SK-N-SH (cell line): Measurements from ENCODE around the gene UBE2L6. TPM values are rescaled to one million over a fixed set of nuclear protein-coding genes. Genes with fewer than 3 reads are reported as not detected.
A peak's percentile ranks its signal among the peaks of the same experiment; 100 is the strongest.

Source experiments
- CTCF ChIA-PET: fragments of 300-600, 350-600 bp; formaldehyde crosslinking; extraction: SDS; loops from one replicate; lab custom pipeline; 2021; lab: Yijun Ruan, JAX
- POLR2A ChIA-PET: fragments of 350-600 bp; sonication (Branson Sonifier 250); formaldehyde crosslinking; extraction: SDS; loops from one replicate; lab custom pipeline; 2020; ENCODE audit warnings: antibody characterized with exemption, inconsistent platforms; lab: Yijun Ruan, JAX
- DNase-seq: peaks from one replicate; pipeline ENCODE4 v3.0.0; 2012
- H2AFZ ChIP-seq: fragments of 200-600 bp; sonication (generic); 2 replicates; pipeline ENCODE4 v1.8.1; 2016; ENCODE audit warnings: antibody characterized with exemption, mild to moderate bottlenecking, low read depth
- H3F3A ChIP-seq: fragments of 200-600 bp; sonication (generic); replicated peaks from 2 replicates; pipeline ENCODE3; 2016; ENCODE audit warnings: antibody characterized with exemption, mild to moderate bottlenecking; ENCODE audit not compliant: insufficient read depth
- H3K27ac ChIP-seq, 2 experiments: fragments of 200-500 bp in 1 of 2; fragments of 200-600 bp in 1 of 2; sonication (Bioruptor generic) in 1 of 2; sonication (generic), shearing (Covaris generic) in 1 of 2; 2 replicates each; pipeline versions ENCODE4 v1.5.1 to v1.6.1; 2014 to 2016; ENCODE audit warnings: low read depth in 2 of 2, inconsistent platforms in 1 of 2, low read length in 1 of 2, mild to moderate bottlenecking in 1 of 2, mixed read lengths in 1 of 2
- H3K27me3 ChIP-seq: fragments of 200-600 bp; sonication (generic), shearing (Covaris generic); 2 replicates; pipeline ENCODE4 v1.6.1; 2016; ENCODE audit warnings: mixed run types; ENCODE audit not compliant: insufficient read depth
- H3K36me3 ChIP-seq, 2 experiments: fragments of 200-500 bp in 1 of 2; fragments of 200-600 bp in 1 of 2; sonication (Bioruptor generic) in 1 of 2; sonication (generic) in 1 of 2; replicated peaks in 1 of 2; 2 replicates each; pipeline versions ENCODE3 to v1.5.1; 2014 to 2016; ENCODE audit warnings: low read length in 1 of 2, mild to moderate bottlenecking in 1 of 2; ENCODE audit not compliant: insufficient read depth in 2 of 2, control insufficient read depth in 1 of 2
- H3K4me1 ChIP-seq, 2 experiments: fragments of 200-500 bp in 1 of 2; fragments of 200-600 bp in 1 of 2; sonication (Bioruptor generic) in 1 of 2; sonication (generic), shearing (Covaris generic) in 1 of 2; 2 replicates each; pipeline versions ENCODE4 v1.5.1 to v1.6.1; 2014 to 2016; ENCODE audit warnings: low read depth in 1 of 2, low read length in 1 of 2, mixed run types in 1 of 2; ENCODE audit not compliant: insufficient read depth in 2 of 2, control insufficient read depth in 1 of 2
- H3K4me2 ChIP-seq: fragments of 200-600 bp; sonication (generic), shearing (Covaris generic); 2 replicates; pipeline ENCODE4 v1.6.1; 2017; ENCODE audit warnings: mixed run types
- H3K4me3 ChIP-seq, 2 experiments: fragments of 200-500 bp in 1 of 2; fragments of 200-600 bp in 1 of 2; sonication (Bioruptor generic) in 1 of 2; sonication (generic), shearing (Covaris generic) in 1 of 2; 2 replicates each; pipeline versions ENCODE4 v1.5.1 to v1.8.1; 2014 to 2016; ENCODE audit warnings: low read depth in 2 of 2, inconsistent platforms in 1 of 2, low read length in 1 of 2, mild to moderate bottlenecking in 1 of 2, mixed read lengths in 1 of 2, moderate library complexity in 1 of 2
- H3K79me2 ChIP-seq: fragments of 200-600 bp; sonication (generic); 2 replicates; pipeline ENCODE4 v1.8.1; 2017; ENCODE audit warnings: mild to moderate bottlenecking; ENCODE audit not compliant: insufficient read depth
- H3K9ac ChIP-seq: fragments of 200-600 bp; sonication (generic); 2 replicates; pipeline ENCODE4 v1.6.1; 2017; ENCODE audit warnings: mixed run types
- H3K9me2 ChIP-seq: fragments of 200-600 bp; sonication (generic); 2 replicates; pipeline ENCODE4 v1.6.1; 2017; ENCODE audit warnings: mixed run types
- H3K9me3 ChIP-seq: fragments of 200-600 bp; sonication (generic); 2 replicates; pipeline ENCODE4 v1.6.1; 2017; ENCODE audit warnings: mixed run types, mild to moderate bottlenecking, moderate library complexity
- H4K20me1 ChIP-seq: fragments of 200-600 bp; sonication (generic); 2 replicates; pipeline ENCODE4 v1.6.1; 2017; ENCODE audit warnings: mild to moderate bottlenecking, mixed run types; ENCODE audit not compliant: insufficient read depth
- CHD2 ChIP-seq: fragments of 150-350 bp; IDR thresholded peaks from 2 replicates; pipeline ENCODE4 v1.6.1; 2018; ENCODE audit warnings: low read length; ENCODE audit not compliant: partially characterized antibody
- FOSL2 ChIP-seq: IDR thresholded peaks from 2 replicates; pipeline ENCODE4 v1.4.0; 2012; ENCODE audit warnings: low read depth, mild to moderate bottlenecking, moderate library complexity, borderline replicate concordance
- GABPA ChIP-seq: IDR thresholded peaks from 2 replicates; pipeline ENCODE4 v1.4.0; 2012; ENCODE audit warnings: low read depth, mild to moderate bottlenecking
- GATA2 ChIP-seq: sonication (generic); formaldehyde crosslinking; IDR thresholded peaks from 2 replicates; pipeline ENCODE4 v1.5.0; 2020; ENCODE audit warnings: mild to moderate bottlenecking, missing genetic modification reagents
- MXI1 ChIP-seq: IDR thresholded peaks from 2 replicates; pipeline ENCODE4 v1.6.1; 2012; ENCODE audit warnings: mild to moderate bottlenecking, low read depth, low read length, improper control_type of control experiment
- RCOR1 ChIP-seq: fragments of 150-350 bp; IDR thresholded peaks from 2 replicates; pipeline ENCODE4 v1.6.1; 2017; ENCODE audit warnings: antibody characterized with exemption, low read length
- RFX5 ChIP-seq: IDR thresholded peaks from 2 replicates; pipeline ENCODE4 v1.6.1; 2012; ENCODE audit warnings: mild to moderate bottlenecking, improper control_type of control experiment, low read length
- SIN3A ChIP-seq: IDR thresholded peaks from 2 replicates; pipeline ENCODE4 v1.6.1; 2012; ENCODE audit warnings: low read depth, mild to moderate bottlenecking, low read length, moderate library complexity, borderline replicate concordance
- SMC3 ChIP-seq: IDR thresholded peaks from 2 replicates; pipeline ENCODE4 v1.6.1; 2012; ENCODE audit warnings: low read depth, low read length, improper control_type of control experiment
- WGBS: methylation state at CpG from one replicate; pipeline ENCODE4 v1.1.6; 2017; ENCODE audit warnings: low lambda C conversion rate; 5-methylcytosine and 5-hydroxymethylcytosine counted together
- polyA plus RNA-seq, 3 experiments: library from polyadenylated mRNA; depleted of rRNA; stranded (reverse); fragments of >200 nt; gene quantifications; 2 replicates each; pipeline ENCODE4 v1.2.3, GENCODE V29; 2012
- TF ChIP-seq, protein P1 (sequence below): IDR thresholded peaks from 2 replicates; pipeline ENCODE4; 2012
- TF ChIP-seq, protein P2 (sequence below): fragments of 150-350 bp; IDR thresholded peaks from 2 replicates; pipeline ENCODE4 v1.6.1; 2017; ENCODE audit warnings: antibody characterized with exemption, low read length, low read depth, borderline replicate concordance
- TF ChIP-seq, protein P3 (sequence below): fragments of 150-350 bp; IDR thresholded peaks from 2 replicates; pipeline ENCODE4 v1.6.1; 2016; ENCODE audit warnings: mild to moderate bottlenecking, low read depth, low read length

UBE2L6 gene
- polyA plus RNA-seq, 1 of the 3 experiments (the other 2 are of a cell fraction), result 77.0 TPM

DNA sequence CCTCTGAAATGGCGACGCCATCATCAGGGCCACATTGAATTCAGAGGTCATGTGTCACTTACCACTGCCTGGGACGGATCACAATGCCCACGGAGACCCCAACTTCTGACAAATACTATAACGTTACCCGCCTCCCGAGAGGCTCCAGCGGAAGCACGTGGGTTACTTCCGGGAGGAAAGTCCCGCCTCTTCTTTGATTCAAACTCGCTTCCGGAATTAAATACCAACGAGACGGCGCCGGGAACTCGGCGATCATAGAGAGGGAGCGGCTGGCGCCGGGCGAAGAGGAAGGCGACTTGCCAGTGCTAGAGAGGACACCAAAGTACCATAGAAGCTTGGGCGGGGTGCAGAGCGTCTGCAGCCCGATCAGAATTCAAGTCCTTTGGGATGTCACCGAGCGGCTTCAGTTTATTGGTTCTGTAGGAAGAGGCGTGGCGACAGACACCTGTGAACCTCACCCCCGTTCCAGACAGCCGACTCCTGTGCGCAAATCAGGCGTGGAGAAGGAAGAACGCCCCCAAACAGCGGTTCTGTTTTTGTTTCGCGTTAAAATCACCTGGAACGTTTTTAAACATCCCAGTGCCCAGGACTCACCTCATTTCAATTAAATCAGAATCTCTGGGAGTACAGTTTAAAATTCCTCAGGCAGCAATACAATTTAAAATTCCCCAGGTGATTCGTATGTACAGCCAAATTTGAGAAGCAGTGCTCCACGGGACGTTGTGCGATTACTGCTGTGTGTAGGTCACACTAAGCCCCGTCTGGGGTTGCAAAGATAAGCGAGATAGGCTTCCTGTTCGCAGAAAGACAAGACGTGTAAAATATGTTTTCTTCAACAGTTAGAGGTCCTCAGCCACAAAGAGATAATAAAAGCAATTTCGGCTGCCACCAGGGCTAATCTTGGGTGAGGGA, 36.6 kb downstream of the UBE2L6 start, which contains the start of gene TIMM10 (continued):
- TF ChIP-seq, protein P1, sequence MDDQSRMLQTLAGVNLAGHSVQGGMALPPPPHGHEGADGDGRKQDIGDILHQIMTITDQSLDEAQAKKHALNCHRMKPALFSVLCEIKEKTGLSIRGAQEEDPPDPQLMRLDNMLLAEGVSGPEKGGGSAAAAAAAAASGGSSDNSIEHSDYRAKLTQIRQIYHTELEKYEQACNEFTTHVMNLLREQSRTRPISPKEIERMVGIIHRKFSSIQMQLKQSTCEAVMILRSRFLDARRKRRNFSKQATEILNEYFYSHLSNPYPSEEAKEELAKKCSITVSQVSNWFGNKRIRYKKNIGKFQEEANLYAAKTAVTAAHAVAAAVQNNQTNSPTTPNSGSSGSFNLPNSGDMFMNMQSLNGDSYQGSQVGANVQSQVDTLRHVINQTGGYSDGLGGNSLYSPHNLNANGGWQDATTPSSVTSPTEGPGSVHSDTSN, result peak; percentile 37
- TF ChIP-seq, protein P2, sequence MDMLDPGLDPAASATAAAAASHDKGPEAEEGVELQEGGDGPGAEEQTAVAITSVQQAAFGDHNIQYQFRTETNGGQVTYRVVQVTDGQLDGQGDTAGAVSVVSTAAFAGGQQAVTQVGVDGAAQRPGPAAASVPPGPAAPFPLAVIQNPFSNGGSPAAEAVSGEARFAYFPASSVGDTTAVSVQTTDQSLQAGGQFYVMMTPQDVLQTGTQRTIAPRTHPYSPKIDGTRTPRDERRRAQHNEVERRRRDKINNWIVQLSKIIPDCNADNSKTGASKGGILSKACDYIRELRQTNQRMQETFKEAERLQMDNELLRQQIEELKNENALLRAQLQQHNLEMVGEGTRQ, result no peak; the same call in 1 of the 2 replicates
- TF ChIP-seq, protein P3, sequence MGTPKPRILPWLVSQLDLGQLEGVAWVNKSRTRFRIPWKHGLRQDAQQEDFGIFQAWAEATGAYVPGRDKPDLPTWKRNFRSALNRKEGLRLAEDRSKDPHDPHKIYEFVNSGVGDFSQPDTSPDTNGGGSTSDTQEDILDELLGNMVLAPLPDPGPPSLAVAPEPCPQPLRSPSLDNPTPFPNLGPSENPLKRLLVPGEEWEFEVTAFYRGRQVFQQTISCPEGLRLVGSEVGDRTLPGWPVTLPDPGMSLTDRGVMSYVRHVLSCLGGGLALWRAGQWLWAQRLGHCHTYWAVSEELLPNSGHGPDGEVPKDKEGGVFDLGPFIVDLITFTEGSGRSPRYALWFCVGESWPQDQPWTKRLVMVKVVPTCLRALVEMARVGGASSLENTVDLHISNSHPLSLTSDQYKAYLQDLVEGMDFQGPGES, result no peak
- TF ChIP-seq RFX5 (peak; percentile 79; the same call in 1 of the 2 replicates), GATA2 (CRISPR knock-in tag) (no peak), FOSL2 (no peak), GABPA (peak; percentile 93), CHD2 (peak; percentile 84), MXI1 (peak; percentile 98), SMC3 (no peak)

DNA sequence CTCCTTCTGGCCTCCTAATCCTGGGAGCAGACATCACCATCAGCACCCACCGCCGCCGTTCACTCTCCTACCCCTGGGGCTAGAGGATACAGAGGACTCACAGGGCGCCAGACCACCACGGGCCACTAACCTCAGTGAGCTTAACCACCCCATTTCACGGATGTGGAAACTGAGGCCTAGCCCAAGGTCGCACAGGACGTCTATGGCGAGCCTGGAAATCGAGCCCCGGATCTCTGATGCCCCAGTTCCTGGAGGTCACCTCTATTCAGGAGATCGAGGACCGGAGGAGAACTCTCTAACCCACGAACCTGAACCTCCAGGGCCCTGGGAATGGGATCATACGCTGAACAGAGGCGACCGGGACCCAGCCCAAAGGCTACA, 37.3 kb downstream of the UBE2L6 start:
- Histone ChIP-seq H3K4me3 (peak overlapping the region; percentile 83 to 95), H3K27ac (peak overlapping the region; percentile 11 to 29; a peak in 3 of 4 replicates), H3K79me2 (peaks cover 26% of the 10 kb centered on the region), H2AFZ (peak overlapping the region; percentile 94), H3K36me3 (peaks cover 0 to 12% of the 10 kb centered on the region in 2 experiments), H3F3A (no peaks in the 10 kb centered on the region), H4K20me1 (no peaks in the 10 kb centered on the region; the same call in 1 of the 2 replicates), H3K4me1 (peaks cover 0 to 9% of the 10 kb centered on the region in 2 experiments; a peak in 2 of 4 replicates)
- ChIA-PET CTCF (interaction anchor here (1.6 to 14.1 kb wide), 6 partner anchors 14 to 180 kb away, joined by 3 to 517 read pairs (median 56); partner anchors contain the start of genes RTN4RL2, SLC43A1 and UBE2L6), POLR2A (interaction anchor here (1.0 kb wide), 1 partner anchor 36 kb away, joined by 3 read pairs; no protein-coding TSS in a partner anchor)
- WGBS, result 2% methylated on average over 8 of the region's 17 CpGs
- TF ChIP-seq RCOR1, result 0 out of 2 replicates have a peak, but pooled peaks have one; percentile 41
- no peak for TF ChIP-seq SIN3A
- TF ChIP-seq, all 33 proteins: peak for 1
- DNase-seq, result no peak
- no peaks in the 10 kb centered on the region for H3K27me3 ChIP-seq
- H3K9me2 ChIP-seq, result no peaks in the 10 kb centered on the region
- peak overlapping the region; percentile 91 for H3K4me2 ChIP-seq
- peak overlapping the region; percentile 82 for H3K9ac ChIP-seq
- no peaks in the 10 kb centered on the region for H3K9me3 ChIP-seq
